IMR-90 (cell line): Measurements from ENCODE around the gene ULBP1.

ENCODE experiments used
- BHLHE40 ChIP-seq: fragments of 150-350 bp; IDR thresholded peaks from 2 replicates; pipeline ENCODE4 v1.6.1; 2016; ENCODE audit warnings: mild to moderate bottlenecking, low read depth, low read length
- CEBPB ChIP-seq: IDR thresholded peaks from 2 replicates; pipeline ENCODE4 v1.6.1; 2012; ENCODE audit warnings: low read depth, low read length, improper control_type of control experiment
- CHD1 ChIP-seq: IDR thresholded peaks from 2 replicates; pipeline ENCODE4 v1.6.1; 2012; ENCODE audit warnings: low read depth, low read length, improper control_type of control experiment
- FOS ChIP-seq: fragments of 150-350 bp; IDR thresholded peaks from 2 replicates; pipeline ENCODE4 v1.6.1; 2016; ENCODE audit warnings: low read depth, low read length
- MAFK ChIP-seq: IDR thresholded peaks from 2 replicates; pipeline ENCODE4 v1.6.1; 2012; ENCODE audit warnings: low read depth, low read length, improper control_type of control experiment
- MAZ ChIP-seq: IDR thresholded peaks from 2 replicates; pipeline ENCODE4 v1.6.1; 2012; ENCODE audit warnings: low read depth, mild to moderate bottlenecking, low read length, improper control_type of control experiment, moderate library complexity, borderline replicate concordance
- MXI1 ChIP-seq: IDR thresholded peaks from 2 replicates; pipeline ENCODE4 v1.6.1; 2012; ENCODE audit warnings: low read depth, mild to moderate bottlenecking, low read length, moderate library complexity, borderline replicate concordance
- POLR2A ChIP-seq: IDR thresholded peaks from 2 replicates; pipeline ENCODE4 v1.6.1; 2012; ENCODE audit warnings: mild to moderate bottlenecking, low read depth, low read length
- RAD21 ChIP-seq: IDR thresholded peaks from 2 replicates; pipeline ENCODE4 v1.6.1; 2012; ENCODE audit warnings: low read length, improper control_type of control experiment
- RCOR1 ChIP-seq: IDR thresholded peaks from 2 replicates; pipeline ENCODE4 v1.6.1; 2012; ENCODE audit warnings: mild to moderate bottlenecking, low read length, improper control_type of control experiment; ENCODE audit not compliant: insufficient replicate concordance
- RFX5 ChIP-seq: IDR thresholded peaks from 2 replicates; pipeline ENCODE4 v1.8.0; 2012; ENCODE audit warnings: low read depth, mild to moderate bottlenecking, low read length, moderate library complexity
- SMC3 ChIP-seq: fragments of 150-350 bp; IDR thresholded peaks from 2 replicates; pipeline ENCODE4 v1.6.1; 2016; ENCODE audit warnings: low read depth, mild to moderate bottlenecking, antibody characterized with exemption, low read length, moderate library complexity
- TF ChIP-seq, protein P1 (sequence below): conservative IDR thresholded peaks from 2 replicates; pipeline ENCODE4 v1.5.1; 2012; ENCODE audit warnings: mild to moderate bottlenecking, low read depth, low read length, improper control_type of control experiment
- TF ChIP-seq, protein P2 (sequence below): fragments of 150-350 bp; IDR thresholded peaks from 2 replicates; pipeline ENCODE4 v1.6.1; 2017; ENCODE audit warnings: mild to moderate bottlenecking, antibody characterized with exemption, low read length, low read depth

DNA sequence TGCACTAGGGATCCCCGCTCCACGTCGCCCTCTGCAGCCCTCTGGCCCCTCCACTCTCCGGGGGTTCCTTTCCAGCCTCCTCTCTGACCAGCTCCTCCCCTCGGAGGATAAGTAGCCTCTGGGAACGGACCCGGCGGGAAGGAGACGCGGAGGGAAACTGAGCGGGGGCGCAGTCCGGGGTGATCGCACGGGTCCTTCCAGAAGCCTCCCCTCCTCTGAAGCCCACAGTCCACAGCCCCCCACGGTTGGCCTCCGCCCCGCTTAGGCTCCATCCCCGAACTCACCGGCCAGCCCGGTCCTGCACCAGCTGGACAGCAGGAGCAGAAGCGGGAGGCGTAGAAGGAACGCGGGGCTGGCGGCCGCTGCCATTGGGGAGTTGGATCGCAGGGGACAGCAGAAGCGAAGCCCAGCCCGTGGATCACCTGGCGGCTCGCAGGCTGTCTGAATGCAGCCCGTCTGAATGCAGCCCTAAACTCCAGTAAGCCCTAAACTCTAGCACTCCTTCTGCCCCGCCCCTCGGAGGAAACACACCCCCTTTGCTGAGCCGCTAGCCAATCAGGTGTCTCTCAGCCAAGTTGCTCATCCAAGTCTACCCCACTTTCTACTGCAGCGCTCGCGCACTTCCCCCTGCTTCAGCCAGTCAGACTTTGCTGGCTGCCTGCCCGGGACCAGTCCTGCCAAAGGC is 41.0 kb upstream of the ULBP1 start, which contains the start of gene RAET1G:
- TF ChIP-seq, protein P1, sequence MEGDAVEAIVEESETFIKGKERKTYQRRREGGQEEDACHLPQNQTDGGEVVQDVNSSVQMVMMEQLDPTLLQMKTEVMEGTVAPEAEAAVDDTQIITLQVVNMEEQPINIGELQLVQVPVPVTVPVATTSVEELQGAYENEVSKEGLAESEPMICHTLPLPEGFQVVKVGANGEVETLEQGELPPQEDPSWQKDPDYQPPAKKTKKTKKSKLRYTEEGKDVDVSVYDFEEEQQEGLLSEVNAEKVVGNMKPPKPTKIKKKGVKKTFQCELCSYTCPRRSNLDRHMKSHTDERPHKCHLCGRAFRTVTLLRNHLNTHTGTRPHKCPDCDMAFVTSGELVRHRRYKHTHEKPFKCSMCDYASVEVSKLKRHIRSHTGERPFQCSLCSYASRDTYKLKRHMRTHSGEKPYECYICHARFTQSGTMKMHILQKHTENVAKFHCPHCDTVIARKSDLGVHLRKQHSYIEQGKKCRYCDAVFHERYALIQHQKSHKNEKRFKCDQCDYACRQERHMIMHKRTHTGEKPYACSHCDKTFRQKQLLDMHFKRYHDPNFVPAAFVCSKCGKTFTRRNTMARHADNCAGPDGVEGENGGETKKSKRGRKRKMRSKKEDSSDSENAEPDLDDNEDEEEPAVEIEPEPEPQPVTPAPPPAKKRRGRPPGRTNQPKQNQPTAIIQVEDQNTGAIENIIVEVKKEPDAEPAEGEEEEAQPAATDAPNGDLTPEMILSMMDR: no peak
- TF ChIP-seq POLR2A: no peak
- TF ChIP-seq SMC3: no peak
- no peak for TF ChIP-seq RFX5
- TF ChIP-seq RAD21: no peak
- TF ChIP-seq, protein P2, sequence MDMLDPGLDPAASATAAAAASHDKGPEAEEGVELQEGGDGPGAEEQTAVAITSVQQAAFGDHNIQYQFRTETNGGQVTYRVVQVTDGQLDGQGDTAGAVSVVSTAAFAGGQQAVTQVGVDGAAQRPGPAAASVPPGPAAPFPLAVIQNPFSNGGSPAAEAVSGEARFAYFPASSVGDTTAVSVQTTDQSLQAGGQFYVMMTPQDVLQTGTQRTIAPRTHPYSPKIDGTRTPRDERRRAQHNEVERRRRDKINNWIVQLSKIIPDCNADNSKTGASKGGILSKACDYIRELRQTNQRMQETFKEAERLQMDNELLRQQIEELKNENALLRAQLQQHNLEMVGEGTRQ: no peak
- TF ChIP-seq CEBPB: no peak
- no peak for TF ChIP-seq BHLHE40
- peak; percentile 79 for TF ChIP-seq MAZ
- no peak for TF ChIP-seq MAFK
- TF ChIP-seq CHD1: no peak
- no peak for TF ChIP-seq FOS
- no peak for TF ChIP-seq RCOR1
- no peak for TF ChIP-seq MXI1
